ENCODE results near the gene UBE2Q2. TPM values are rescaled to one million over a fixed set of nuclear protein-coding genes. Genes with fewer than 3 reads are reported as not detected.
A peak's percentile ranks its signal among the peaks of the same experiment; 100 is the strongest.

Gene UBE2Q2
- total RNA-seq, 1 donor from 2014 or later = 53.2 TPM

GRCh38 chr15:75809986-75810750 is 33.1 kb upstream of the UBE2Q2 start:
- Histone ChIP-seq H3K27ac (ENCODE audit: low read depth, low read length) (no peak overlapping the region), H3K36me3 (ENCODE audit: control insufficient read depth in 3 of 3, insufficient read depth in 3 of 3, low read length in 3 of 3) (no peaks in the 10 kb centered on the region), H3K4me1 (ENCODE audit: control insufficient read depth in 3 of 3, insufficient read depth in 3 of 3, low read length in 3 of 3) (no peaks in the 10 kb centered on the region), H3K9me3 (ENCODE audit: control insufficient read depth in 3 of 3, low read length in 3 of 3) (no peaks in the 10 kb centered on the region), H3K9ac (ENCODE audit: low read depth in 1 of 3, low read length in 3 of 3) (no peak overlapping the region), H3K27me3 (ENCODE audit: control insufficient read depth in 3 of 3, insufficient read depth in 3 of 3, low read length in 3 of 3) (peaks cover 0 to 8% (median 0%) of the 10 kb centered on the region in 3 donors), H3K4me3 (ENCODE audit: low read length in 3 of 3) (no peak overlapping the region)

GRCh38 chr15:75810874-75811498 is 32.3 kb upstream of the UBE2Q2 start:
- no peak overlapping the region for H3K27ac ChIP-seq (ENCODE audit: low read depth, low read length)
- H3K4me1 ChIP-seq (ENCODE audit: control insufficient read depth in 3 of 3, insufficient read depth in 3 of 3, low read length in 3 of 3) = no peaks in the 10 kb centered on the region
- H3K27me3 ChIP-seq (ENCODE audit: control insufficient read depth in 3 of 3, insufficient read depth in 3 of 3, low read length in 3 of 3) = peaks cover 0 to 8% (median 0%) of the 10 kb centered on the region in 3 donors
- H3K4me3 ChIP-seq (ENCODE audit: low read length in 3 of 3) = no peak overlapping the region
- H3K36me3 ChIP-seq (ENCODE audit: control insufficient read depth in 3 of 3, insufficient read depth in 3 of 3, low read length in 3 of 3) = no peaks in the 10 kb centered on the region
- H3K9ac ChIP-seq (ENCODE audit: low read depth in 1 of 3, low read length in 3 of 3) = no peak overlapping the region
- no peaks in the 10 kb centered on the region for H3K9me3 ChIP-seq (ENCODE audit: control insufficient read depth in 3 of 3, low read length in 3 of 3)

- no peak overlapping the region for H3K4me3 ChIP-seq (ENCODE audit: low read length in 3 of 3)
- H3K27me3 ChIP-seq (ENCODE audit: control insufficient read depth in 3 of 3, insufficient read depth in 3 of 3, low read length in 3 of 3) = peaks cover 0 to 8% (median 0%) of the 10 kb centered on the region in 3 donors
- no peaks in the 10 kb centered on the region for H3K36me3 ChIP-seq (ENCODE audit: control insufficient read depth in 3 of 3, insufficient read depth in 3 of 3, low read length in 3 of 3)
- no peaks in the 10 kb centered on the region for H3K4me1 ChIP-seq (ENCODE audit: control insufficient read depth in 3 of 3, insufficient read depth in 3 of 3, low read length in 3 of 3)
- no peak overlapping the region for H3K9ac ChIP-seq (ENCODE audit: low read depth in 1 of 3, low read length in 3 of 3)
- H3K9me3 ChIP-seq (ENCODE audit: control insufficient read depth in 3 of 3, low read length in 3 of 3) = no peaks in the 10 kb centered on the region
- H3K27ac ChIP-seq (ENCODE audit: low read depth, low read length) = no peak overlapping the region
These were observed 31.6 kb upstream of the UBE2Q2 start for GRCh38 chr15:75811626-75812025.

GRCh38 chr15:75814794-75815193 is 28.5 kb upstream of the UBE2Q2 start:
- Histone ChIP-seq H3K9me3 (ENCODE audit: control insufficient read depth in 3 of 3, low read length in 3 of 3) (no peaks in the 10 kb centered on the region), H3K27me3 (ENCODE audit: control insufficient read depth in 3 of 3, insufficient read depth in 3 of 3, low read length in 3 of 3) (no peaks in the 10 kb centered on the region), H3K36me3 (ENCODE audit: control insufficient read depth in 3 of 3, insufficient read depth in 3 of 3, low read length in 3 of 3) (no peaks in the 10 kb centered on the region), H3K4me3 (ENCODE audit: low read length in 3 of 3) (no peak overlapping the region), H3K4me1 (ENCODE audit: control insufficient read depth in 3 of 3, insufficient read depth in 3 of 3, low read length in 3 of 3) (no peaks in the 10 kb centered on the region), H3K9ac (ENCODE audit: low read depth in 1 of 3, low read length in 3 of 3) (no peak overlapping the region), H3K27ac (ENCODE audit: low read depth, low read length) (no peak overlapping the region)

GRCh38 chr15:75815811-75816719 is 27.2 kb upstream of the UBE2Q2 start:
- H3K27ac ChIP-seq (ENCODE audit: low read depth, low read length) = no peak overlapping the region
- no peaks in the 10 kb centered on the region for H3K36me3 ChIP-seq (ENCODE audit: control insufficient read depth in 3 of 3, insufficient read depth in 3 of 3, low read length in 3 of 3)
- no peaks in the 10 kb centered on the region for H3K27me3 ChIP-seq (ENCODE audit: control insufficient read depth in 3 of 3, insufficient read depth in 3 of 3, low read length in 3 of 3)
- H3K9ac ChIP-seq (ENCODE audit: low read depth in 1 of 3, low read length in 3 of 3) = no peak overlapping the region
- H3K4me1 ChIP-seq (ENCODE audit: control insufficient read depth in 3 of 3, insufficient read depth in 3 of 3, low read length in 3 of 3) = no peaks in the 10 kb centered on the region
- H3K4me3 ChIP-seq (ENCODE audit: low read length in 3 of 3) = no peak overlapping the region
- no peaks in the 10 kb centered on the region for H3K9me3 ChIP-seq (ENCODE audit: control insufficient read depth in 3 of 3, low read length in 3 of 3)

GRCh38 chr15:75817138-75817935 is 25.9 kb upstream of the UBE2Q2 start:
- Histone ChIP-seq H3K27ac (ENCODE audit: low read depth, low read length) (no peak overlapping the region), H3K9me3 (ENCODE audit: control insufficient read depth in 3 of 3, low read length in 3 of 3) (no peaks in the 10 kb centered on the region), H3K4me3 (ENCODE audit: low read length in 3 of 3) (peak overlapping the region; percentile 38 to 75 (median 52)), H3K9ac (ENCODE audit: low read depth in 1 of 3, low read length in 3 of 3) (peak overlapping the region in 2 of 3 donors; percentile 23 to 47), H3K27me3 (ENCODE audit: control insufficient read depth in 3 of 3, insufficient read depth in 3 of 3, low read length in 3 of 3) (no peaks in the 10 kb centered on the region), H3K4me1 (ENCODE audit: control insufficient read depth in 3 of 3, insufficient read depth in 3 of 3, low read length in 3 of 3) (no peaks in the 10 kb centered on the region), H3K36me3 (ENCODE audit: control insufficient read depth in 3 of 3, insufficient read depth in 3 of 3, low read length in 3 of 3) (no peaks in the 10 kb centered on the region)

- Histone ChIP-seq H3K4me1 (ENCODE audit: control insufficient read depth in 3 of 3, insufficient read depth in 3 of 3, low read length in 3 of 3) (no peaks in the 10 kb centered on the region), H3K9me3 (ENCODE audit: control insufficient read depth in 3 of 3, low read length in 3 of 3) (no peaks in the 10 kb centered on the region), H3K9ac (ENCODE audit: low read depth in 1 of 3, low read length in 3 of 3) (no peak overlapping the region), H3K36me3 (ENCODE audit: control insufficient read depth in 3 of 3, insufficient read depth in 3 of 3, low read length in 3 of 3) (no peaks in the 10 kb centered on the region), H3K27me3 (ENCODE audit: control insufficient read depth in 3 of 3, insufficient read depth in 3 of 3, low read length in 3 of 3) (no peaks in the 10 kb centered on the region), H3K27ac (ENCODE audit: low read depth, low read length) (no peak overlapping the region), H3K4me3 (ENCODE audit: low read length in 3 of 3) (no peak overlapping the region)
These were observed 23.0 kb upstream of the UBE2Q2 start for GRCh38 chr15:75820206-75820605.

- H3K36me3 ChIP-seq (ENCODE audit: control insufficient read depth in 3 of 3, insufficient read depth in 3 of 3, low read length in 3 of 3) = no peaks in the 10 kb centered on the region
- H3K27ac ChIP-seq (ENCODE audit: low read depth, low read length) = no peak overlapping the region
- no peaks in the 10 kb centered on the region for H3K27me3 ChIP-seq (ENCODE audit: control insufficient read depth in 3 of 3, insufficient read depth in 3 of 3, low read length in 3 of 3)
- H3K9me3 ChIP-seq (ENCODE audit: control insufficient read depth in 3 of 3, low read length in 3 of 3) = no peaks in the 10 kb centered on the region
- H3K9ac ChIP-seq (ENCODE audit: low read depth in 1 of 3, low read length in 3 of 3) = no peak overlapping the region
- no peak overlapping the region for H3K4me3 ChIP-seq (ENCODE audit: low read length in 3 of 3)
- H3K4me1 ChIP-seq (ENCODE audit: control insufficient read depth in 3 of 3, insufficient read depth in 3 of 3, low read length in 3 of 3) = no peaks in the 10 kb centered on the region
These were observed 21.4 kb upstream of the UBE2Q2 start for GRCh38 chr15:75821786-75822345.

GRCh38 chr15:75822685-75823278 is 20.5 kb upstream of the UBE2Q2 start:
- Histone ChIP-seq H3K27ac (ENCODE audit: low read depth, low read length) (no peak overlapping the region), H3K36me3 (ENCODE audit: control insufficient read depth in 3 of 3, insufficient read depth in 3 of 3, low read length in 3 of 3) (no peaks in the 10 kb centered on the region), H3K27me3 (ENCODE audit: control insufficient read depth in 3 of 3, insufficient read depth in 3 of 3, low read length in 3 of 3) (no peaks in the 10 kb centered on the region), H3K4me3 (ENCODE audit: low read length in 3 of 3) (no peak overlapping the region), H3K4me1 (ENCODE audit: control insufficient read depth in 3 of 3, insufficient read depth in 3 of 3, low read length in 3 of 3) (no peaks in the 10 kb centered on the region), H3K9me3 (ENCODE audit: control insufficient read depth in 3 of 3, low read length in 3 of 3) (no peaks in the 10 kb centered on the region), H3K9ac (ENCODE audit: low read depth in 1 of 3, low read length in 3 of 3) (no peak overlapping the region)

All from skeletal muscle tissue (tissue), 4 donors.